ENCODE results near the gene ATP5F1E.
"Not testable (repeated sequence)": the region's sequence is repeated elsewhere in the genome, so short reads cannot be mapped to it uniquely, and the experiment has no call there.

Gene ATP5F1E

DNA sequence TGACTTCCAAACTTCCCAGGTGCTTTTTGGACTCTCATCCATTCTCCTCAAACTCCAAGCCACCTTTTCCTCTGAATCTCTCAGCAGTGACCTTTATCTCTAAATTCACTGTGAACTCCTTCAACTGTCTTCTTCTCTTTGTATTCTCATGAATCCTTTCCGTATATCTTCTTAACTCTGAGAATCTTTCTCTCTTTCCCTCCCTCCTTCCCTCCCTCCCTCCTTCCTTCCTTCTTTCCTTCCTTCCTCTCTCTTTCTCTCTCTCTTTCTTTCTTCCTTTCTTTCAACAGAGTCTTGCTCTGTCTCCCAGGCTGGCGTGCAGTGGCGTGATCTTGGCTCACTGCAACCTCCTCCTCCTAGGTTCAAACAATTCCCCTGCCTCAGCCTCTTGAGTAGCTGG, 14.7 kb upstream of the ATP5F1E start:
- in situ Hi-C loops (cut with HindIII; ENCODE audit: low sequenced_read_pairs) = no loop called here
- no peak for DNase-seq (ENCODE audit: low read depth, low spot score)
- H3K4me3 ChIP-seq (ENCODE audit: low read depth, low read length) = no peak overlapping the region
- TF ChIP-seq, protein P1, sequence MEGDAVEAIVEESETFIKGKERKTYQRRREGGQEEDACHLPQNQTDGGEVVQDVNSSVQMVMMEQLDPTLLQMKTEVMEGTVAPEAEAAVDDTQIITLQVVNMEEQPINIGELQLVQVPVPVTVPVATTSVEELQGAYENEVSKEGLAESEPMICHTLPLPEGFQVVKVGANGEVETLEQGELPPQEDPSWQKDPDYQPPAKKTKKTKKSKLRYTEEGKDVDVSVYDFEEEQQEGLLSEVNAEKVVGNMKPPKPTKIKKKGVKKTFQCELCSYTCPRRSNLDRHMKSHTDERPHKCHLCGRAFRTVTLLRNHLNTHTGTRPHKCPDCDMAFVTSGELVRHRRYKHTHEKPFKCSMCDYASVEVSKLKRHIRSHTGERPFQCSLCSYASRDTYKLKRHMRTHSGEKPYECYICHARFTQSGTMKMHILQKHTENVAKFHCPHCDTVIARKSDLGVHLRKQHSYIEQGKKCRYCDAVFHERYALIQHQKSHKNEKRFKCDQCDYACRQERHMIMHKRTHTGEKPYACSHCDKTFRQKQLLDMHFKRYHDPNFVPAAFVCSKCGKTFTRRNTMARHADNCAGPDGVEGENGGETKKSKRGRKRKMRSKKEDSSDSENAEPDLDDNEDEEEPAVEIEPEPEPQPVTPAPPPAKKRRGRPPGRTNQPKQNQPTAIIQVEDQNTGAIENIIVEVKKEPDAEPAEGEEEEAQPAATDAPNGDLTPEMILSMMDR (IDR thresholded peaks at IDR 0.05; ENCODE audit: low read depth, low read length) = no peak

DNA sequence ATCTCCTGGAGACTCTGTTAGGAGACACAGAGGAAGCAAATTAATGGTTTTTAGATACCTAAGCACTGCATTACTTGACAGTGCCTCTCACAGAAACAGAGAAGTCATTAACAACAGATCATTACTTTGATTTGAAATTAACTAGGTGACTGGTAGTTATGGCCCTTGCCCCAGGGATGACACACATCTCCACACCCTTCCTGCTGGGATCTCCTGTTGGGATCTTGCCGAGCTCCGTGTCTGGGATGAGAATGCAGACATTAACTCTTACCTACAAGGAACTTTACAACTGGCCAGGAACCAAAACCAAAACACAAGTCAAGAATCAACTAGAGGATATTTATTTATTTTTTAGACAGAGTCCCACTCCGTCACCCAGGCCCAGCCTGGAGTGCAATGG, 12.7 kb upstream of the ATP5F1E start:
- TF ChIP-seq, protein P1 (IDR thresholded peaks at IDR 0.05; ENCODE audit: low read depth, low read length) = no peak
- H3K4me3 ChIP-seq (ENCODE audit: low read depth, low read length) = no peak overlapping the region
- no peak for DNase-seq (ENCODE audit: low read depth, low spot score)
- in situ Hi-C loops (cut with HindIII; ENCODE audit: low sequenced_read_pairs) = no loop called here

DNA sequence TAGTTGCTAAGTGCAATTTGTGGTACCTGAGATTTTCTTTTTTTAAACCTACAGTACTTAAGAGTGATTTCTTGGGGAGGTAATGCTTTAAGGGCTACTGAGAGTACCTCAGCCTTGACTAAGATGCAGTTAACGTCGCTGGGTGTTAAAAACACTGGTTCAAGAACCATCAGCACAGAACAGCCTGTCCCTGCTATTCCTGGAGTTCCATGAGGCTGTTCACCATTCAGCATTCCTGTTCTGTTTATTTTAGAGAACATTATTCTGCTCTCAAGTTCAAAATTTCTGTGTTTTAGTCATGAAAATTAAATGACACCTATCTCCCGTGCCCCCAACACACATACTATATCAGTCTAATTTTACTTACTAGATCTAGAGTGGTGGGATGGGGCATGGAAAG, 12.2 kb upstream of the ATP5F1E start:
- TF ChIP-seq, protein P1 (IDR thresholded peaks at IDR 0.05; ENCODE audit: low read depth, low read length) = no peak
- DNase-seq (ENCODE audit: low read depth, low spot score) = no peak
- H3K4me3 ChIP-seq (ENCODE audit: low read depth, low read length) = no peak overlapping the region
- in situ Hi-C loops (cut with HindIII; ENCODE audit: low sequenced_read_pairs) = no loop called here

DNA sequence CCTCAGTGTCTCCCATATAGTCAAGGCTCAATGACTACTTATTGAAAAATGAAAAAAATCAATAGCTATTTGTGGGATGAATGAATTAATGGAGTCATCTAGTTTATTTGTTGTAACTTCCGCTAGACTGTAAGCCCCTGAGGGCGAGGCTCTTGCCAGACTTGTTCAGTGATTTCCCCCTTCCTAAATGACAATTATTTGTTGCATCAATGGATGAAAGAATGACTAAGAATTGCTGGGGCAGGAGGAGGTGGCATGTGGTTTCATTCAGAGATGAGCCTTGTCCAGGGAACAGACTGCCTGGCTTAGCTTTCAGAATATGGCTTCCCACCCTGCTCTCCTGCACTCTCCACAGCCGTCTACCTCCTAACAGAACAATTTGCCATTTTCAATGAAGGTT, 11.6 kb upstream of the ATP5F1E start:
- no peak overlapping the region for H3K4me3 ChIP-seq (ENCODE audit: low read depth, low read length)
- in situ Hi-C loops (cut with HindIII; ENCODE audit: low sequenced_read_pairs) = no loop called here
- TF ChIP-seq, protein P1 (IDR thresholded peaks at IDR 0.05; ENCODE audit: low read depth, low read length) = no peak
- no peak for DNase-seq (ENCODE audit: low read depth, low spot score)

DNA sequence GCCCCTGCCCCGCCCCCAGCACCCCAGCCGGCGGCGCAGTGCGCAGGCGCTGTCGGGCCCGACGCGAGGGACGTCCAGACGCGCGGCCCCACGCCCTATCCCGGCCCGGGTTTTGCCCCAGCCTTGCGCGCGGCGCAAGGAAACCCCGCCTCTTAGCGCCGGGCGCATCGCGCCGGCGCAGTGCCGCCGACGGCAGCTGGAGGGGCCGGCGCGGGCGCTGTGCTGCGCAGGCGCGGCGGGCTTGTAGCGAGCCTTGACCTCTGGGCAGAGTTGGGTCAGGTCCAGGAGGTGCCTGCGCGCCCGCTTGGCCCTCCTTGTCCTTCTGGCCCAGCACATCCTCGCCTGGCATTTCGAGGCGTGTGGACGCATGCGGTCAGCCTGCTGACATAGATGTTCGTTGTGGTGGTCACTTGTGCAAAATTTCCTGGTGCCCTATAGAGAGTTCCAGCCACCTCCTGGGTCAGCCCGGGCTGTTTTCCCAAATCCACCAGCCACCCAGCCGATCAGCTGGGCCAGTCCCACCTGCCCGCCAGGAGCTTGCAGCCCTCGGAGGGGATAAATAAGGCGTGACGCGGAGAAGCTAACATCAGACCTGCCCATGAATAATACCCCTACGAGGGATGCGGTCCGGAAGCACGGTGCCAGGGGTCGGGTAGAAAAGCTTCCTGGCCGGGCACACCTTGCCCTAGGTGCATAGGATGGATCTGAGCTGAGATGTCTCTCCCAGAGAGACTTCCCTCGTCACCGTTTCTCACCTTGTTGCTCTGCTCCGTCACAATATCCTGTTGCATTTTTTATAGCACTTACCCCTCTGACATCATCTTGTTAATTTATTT, 10.9 kb upstream of the ATP5F1E start:
- peak overlapping the region; percentile 71 for H3K4me3 ChIP-seq (ENCODE audit: low read depth, low read length)
- TF ChIP-seq, protein P1 (IDR thresholded peaks at IDR 0.05; ENCODE audit: low read depth, low read length) = no peak
- DNase-seq (ENCODE audit: low read depth, low spot score) = peak; percentile 90
- in situ Hi-C loops (cut with HindIII; ENCODE audit: low sequenced_read_pairs) = no loop called here

DNA sequence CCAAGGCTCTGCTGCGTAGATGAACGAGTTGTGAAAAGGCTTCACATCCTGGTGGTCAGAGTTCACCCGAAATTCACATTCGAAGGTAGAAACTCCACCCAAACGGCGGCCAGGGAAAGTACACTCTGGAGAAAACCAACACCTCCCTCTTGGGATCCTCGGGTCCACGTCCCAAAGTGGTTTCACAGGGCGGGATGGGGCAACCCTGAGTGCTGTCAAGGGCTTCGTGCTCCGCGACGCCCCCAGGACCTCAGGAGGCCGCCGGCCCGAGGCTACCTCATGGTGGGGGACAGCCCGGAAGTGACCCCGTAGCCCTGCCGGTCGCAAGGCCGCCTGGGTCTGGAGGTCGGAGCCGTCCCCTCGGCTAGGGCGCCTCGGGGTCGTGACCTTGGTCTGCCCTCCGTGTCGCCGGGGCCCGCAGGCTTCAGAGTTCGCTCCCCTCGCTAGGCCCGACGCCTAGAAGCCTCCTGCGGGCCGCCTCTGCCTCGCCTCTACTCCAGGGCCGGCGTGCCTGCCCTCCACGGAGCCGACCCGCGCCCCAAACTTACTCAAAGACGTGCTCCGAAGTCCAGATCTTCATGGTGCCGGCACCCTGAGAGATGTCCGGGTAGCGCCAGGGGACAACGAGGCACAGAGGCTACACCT, 10.1 kb upstream of the ATP5F1E start, which contains the start of gene PRELID3B:
Gene PRELID3B, minus strand, starts transcription at position 636 of the 645 bp plus-strand sequence. Its CDS starts 56 bp downstream, at position 580.
- H3K4me3 ChIP-seq (ENCODE audit: low read depth, low read length) = peak within 1 kb of the TSS; percentile 71
- in situ Hi-C loops (cut with HindIII; ENCODE audit: low sequenced_read_pairs) = no loop called here
- DNase-seq (ENCODE audit: low read depth, low spot score) = no peak
- TF ChIP-seq, protein P1 (IDR thresholded peaks at IDR 0.05; ENCODE audit: low read depth, low read length) = no peak

DNA sequence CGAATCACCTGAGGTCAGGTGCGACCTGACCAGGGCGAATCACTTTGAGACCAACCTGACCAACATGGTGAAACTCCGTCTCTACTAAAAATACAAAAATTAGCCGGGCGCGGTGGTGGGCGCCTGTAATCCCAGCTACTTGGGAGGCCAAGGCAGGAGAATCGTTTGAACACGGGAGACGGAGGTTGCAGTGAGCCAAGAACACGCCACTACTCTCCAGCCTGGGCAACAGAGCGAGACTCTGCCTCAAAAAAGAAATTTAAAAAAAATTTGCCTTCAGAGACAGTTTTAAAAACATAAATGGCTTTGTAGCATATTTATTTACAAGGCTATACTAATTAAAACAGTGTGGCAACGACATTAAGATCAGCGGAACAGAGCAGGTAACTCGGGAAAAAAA, 9.4 kb upstream of the ATP5F1E start:
- DNase-seq (ENCODE audit: low read depth, low spot score); in situ Hi-C loops (cut with HindIII; ENCODE audit: low sequenced_read_pairs): not testable (repeated sequence)
- H3K4me3 ChIP-seq (ENCODE audit: low read depth, low read length) = peak overlapping the region; percentile 71
